B cell (primary cell): Measurements from ENCODE around the gene DBR1. TPM values are rescaled to one million over a fixed set of nuclear protein-coding genes. Genes with fewer than 3 reads are reported as not detected.
A peak's percentile ranks its signal among the peaks of the same experiment; 100 is the strongest.

Experiments used
- ATAC-seq: fragments of 200-7000 bp; cut with Tn5 transposase; one replicate; pipeline ENCODE4 v1.10.0; 2021; ENCODE audit warnings: low read depth, mild to moderate bottlenecking, moderate number of reproducible peaks, moderate library complexity
- CTCF ChIA-PET: fragments of 350-600 bp; sonication (Branson Sonifier 250); formaldehyde crosslinking; loops from one replicate; lab custom pipeline; 2021; ENCODE audit warnings: antibody characterized with exemption, inconsistent platforms; lab: Charles Lee
- POLR2A ChIA-PET: fragments of 350-600 bp; sonication (Branson Sonifier 250); formaldehyde crosslinking; loops from one replicate; lab custom pipeline; 2021; ENCODE audit warnings: antibody characterized with exemption; lab: Charles Lee
- DNase-seq: peaks from one replicate; pipeline ENCODE4 v3.0.0; 2013
- H2AFZ ChIP-seq: 2 replicates; pipeline ENCODE4 v1.6.1; 2012; ENCODE audit warnings: mild to moderate bottlenecking, low read depth, low read length; ENCODE audit not compliant: insufficient read depth, poor library complexity, severe bottlenecking
- H3K27ac ChIP-seq, 2 donors: 1 replicate in 1 of 2; 2 replicates in 1 of 2; pipeline ENCODE4 v1.5.1; 2012 to 2013; ENCODE audit warnings: low read length in 2 of 2, mild to moderate bottlenecking in 2 of 2, moderate library complexity in 1 of 2
- H3K27me3 ChIP-seq, 4 experiments: fragments of 200-600 bp in 1 of 4; sonication (generic) in 1 of 4; replicated peaks in 1 of 4; 1 replicate in 2 of 4; 2 replicates in 2 of 4; pipeline versions ENCODE4 v1.6.1 to v1.7.0; 2013 to 2016; ENCODE audit warnings: low read length in 3 of 4, mild to moderate bottlenecking in 2 of 4, mixed read lengths in 1 of 4, moderate library complexity in 1 of 4; ENCODE audit not compliant: insufficient read depth in 4 of 4, control insufficient read depth in 3 of 4; ENCODE audit errors: control extremely low read depth in 1 of 4
- H3K36me3 ChIP-seq, 2 experiments: replicated peaks in 1 of 2; 1 replicate in 1 of 2; 2 replicates in 1 of 2; pipeline versions ENCODE4 v1.6.1 to v1.7.1; 2013; ENCODE audit warnings: low read length in 1 of 2; ENCODE audit not compliant: insufficient read depth in 2 of 2, control insufficient read depth in 1 of 2; ENCODE audit errors: control extremely low read depth in 1 of 2, extremely low read depth in 1 of 2
- H3K4me1 ChIP-seq, 2 donors: fragments of 200-600 bp in 1 of 2; sonication (generic) in 1 of 2; 1 replicate in 1 of 2; 2 replicates in 1 of 2; pipeline versions ENCODE4 v1.5.1 to v1.6.1; 2013 to 2017; ENCODE audit warnings: low read length in 2 of 2; ENCODE audit not compliant: control insufficient read depth in 2 of 2, insufficient read depth in 2 of 2
- H3K4me2 ChIP-seq: replicated peaks from 2 replicates; pipeline ENCODE3; 2012; ENCODE audit warnings: mild to moderate bottlenecking, low read depth, low read length; ENCODE audit not compliant: poor library complexity, severe bottlenecking
- H3K4me3 ChIP-seq, 5 experiments: fragments of 200-600 bp in 1 of 5; sonication (generic) in 1 of 5; 1 replicate in 3 of 5; 2 replicates in 2 of 5; pipeline versions ENCODE4 v1.5.1 to v1.7.0; 2011 to 2016; ENCODE audit warnings: low read length in 4 of 5, mild to moderate bottlenecking in 4 of 5, low read depth in 2 of 5, control low read depth in 1 of 5, moderate library complexity in 1 of 5; ENCODE audit not compliant: insufficient read depth in 1 of 5; ENCODE audit errors: control extremely low read depth in 1 of 5, extremely low read depth in 1 of 5
- H3K79me2 ChIP-seq: fragments of 200-600 bp; sonication (generic); one replicate; pipeline ENCODE4 v1.6.0; 2016; ENCODE audit warnings: low read length; ENCODE audit not compliant: control insufficient read depth, insufficient read depth
- H3K9ac ChIP-seq: fragments of 200-600 bp; sonication (generic); 2 replicates; pipeline ENCODE4 v1.6.1; 2017; ENCODE audit warnings: mild to moderate bottlenecking, low read length, moderate library complexity
- H3K9me3 ChIP-seq, 3 donors: one replicate each; pipeline versions ENCODE4 v1.6.1 to v1.7.1; 2013; ENCODE audit warnings: low read length in 2 of 3; ENCODE audit not compliant: control insufficient read depth in 2 of 3, insufficient read depth in 1 of 3; ENCODE audit errors: control extremely low read depth in 1 of 3
- H4K20me1 ChIP-seq: 2 replicates; pipeline ENCODE4 v1.6.0; 2012; ENCODE audit warnings: mild to moderate bottlenecking, low read length; ENCODE audit not compliant: insufficient read depth, control insufficient read depth, poor library complexity, severe bottlenecking
- H3K27ac Mint-ChIP-seq: one replicate; pipeline ENCODE4 v1.8.0; 2021; ENCODE audit warnings: mixed read lengths
- H3K27me3 Mint-ChIP-seq: one replicate; pipeline ENCODE4 v1.8.0; 2021; ENCODE audit warnings: mixed read lengths
- H3K4me1 Mint-ChIP-seq: one replicate; pipeline ENCODE4 v1.8.0; 2021; ENCODE audit warnings: mixed read lengths
- H3K4me3 Mint-ChIP-seq: one replicate; pipeline ENCODE4 v1.8.0; 2021; ENCODE audit warnings: mixed read lengths
- H3K9me3 Mint-ChIP-seq: one replicate; pipeline ENCODE4 v1.8.0; 2022; ENCODE audit warnings: mixed read lengths; ENCODE audit not compliant: insufficient read depth
- EZH2 ChIP-seq: IDR thresholded peaks from 2 replicates; pipeline ENCODE4 v1.6.1; 2012; ENCODE audit warnings: borderline replicate concordance, low read depth, mild to moderate bottlenecking, moderate library complexity, low read length; ENCODE audit not compliant: insufficient read depth, poor library complexity, severe bottlenecking
- WGBS: methylation state at CpG from one replicate; pipeline ENCODE4 v1.1.5; 2013; ENCODE audit warnings: missing lambda C conversion rate; ENCODE audit not compliant: insufficient coverage; 5-methylcytosine and 5-hydroxymethylcytosine counted together
- intact Hi-C: fragments of 100-400 bp; cut with micrococcal nuclease; formaldehyde crosslinking; loops from one replicate; pipeline ENCODE4 v1.10.0; 2022
- polyA minus RNA-seq: library from RNA; depleted of rRNA, polyadenylated mRNA; stranded (reverse); fragments of >200 nt; gene quantifications from 2 replicates; pipeline ENCODE4 v1.2.3, GENCODE V29; 2012
- polyA plus RNA-seq: library from polyadenylated mRNA; depleted of rRNA; stranded (reverse); fragments of >200 nt; gene quantifications from 2 replicates; pipeline ENCODE4 v1.2.3, GENCODE V29; 2012
- total RNA-seq, 2 donors: library from RNA; stranded (reverse); fragments of 120-200 nt in 1 of 2; gene quantifications; 1 replicate in 1 of 2; 2 replicates in 1 of 2; pipeline versions ENCODE4 v1.2.3 to v1.2.4, GENCODE V29; 2013 to 2022
- TF ChIP-seq, protein P1 (sequence below): fragments of 200-600 bp; IDR thresholded peaks from one replicate; pipeline ENCODE4 v1.8.0; 2022; ENCODE audit warnings: antibody characterized with exemption, mild to moderate bottlenecking

DBR1 gene, protein sequence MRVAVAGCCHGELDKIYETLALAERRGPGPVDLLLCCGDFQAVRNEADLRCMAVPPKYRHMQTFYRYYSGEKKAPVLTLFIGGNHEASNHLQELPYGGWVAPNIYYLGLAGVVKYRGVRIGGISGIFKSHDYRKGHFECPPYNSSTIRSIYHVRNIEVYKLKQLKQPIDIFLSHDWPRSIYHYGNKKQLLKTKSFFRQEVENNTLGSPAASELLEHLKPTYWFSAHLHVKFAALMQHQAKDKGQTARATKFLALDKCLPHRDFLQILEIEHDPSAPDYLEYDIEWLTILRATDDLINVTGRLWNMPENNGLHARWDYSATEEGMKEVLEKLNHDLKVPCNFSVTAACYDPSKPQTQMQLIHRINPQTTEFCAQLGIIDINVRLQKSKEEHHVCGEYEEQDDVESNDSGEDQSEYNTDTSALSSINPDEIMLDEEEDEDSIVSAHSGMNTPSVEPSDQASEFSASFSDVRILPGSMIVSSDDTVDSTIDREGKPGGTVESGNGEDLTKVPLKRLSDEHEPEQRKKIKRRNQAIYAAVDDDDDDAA
- total RNA-seq = 22.6 and 27.6 TPM in 2 replicates
- 13.0 TPM for total RNA-seq (2013)
- 7.5 and 8.1 TPM in 2 replicates for polyA plus RNA-seq
- 6.7 and 7.3 TPM in 2 replicates for polyA minus RNA-seq

DNA sequence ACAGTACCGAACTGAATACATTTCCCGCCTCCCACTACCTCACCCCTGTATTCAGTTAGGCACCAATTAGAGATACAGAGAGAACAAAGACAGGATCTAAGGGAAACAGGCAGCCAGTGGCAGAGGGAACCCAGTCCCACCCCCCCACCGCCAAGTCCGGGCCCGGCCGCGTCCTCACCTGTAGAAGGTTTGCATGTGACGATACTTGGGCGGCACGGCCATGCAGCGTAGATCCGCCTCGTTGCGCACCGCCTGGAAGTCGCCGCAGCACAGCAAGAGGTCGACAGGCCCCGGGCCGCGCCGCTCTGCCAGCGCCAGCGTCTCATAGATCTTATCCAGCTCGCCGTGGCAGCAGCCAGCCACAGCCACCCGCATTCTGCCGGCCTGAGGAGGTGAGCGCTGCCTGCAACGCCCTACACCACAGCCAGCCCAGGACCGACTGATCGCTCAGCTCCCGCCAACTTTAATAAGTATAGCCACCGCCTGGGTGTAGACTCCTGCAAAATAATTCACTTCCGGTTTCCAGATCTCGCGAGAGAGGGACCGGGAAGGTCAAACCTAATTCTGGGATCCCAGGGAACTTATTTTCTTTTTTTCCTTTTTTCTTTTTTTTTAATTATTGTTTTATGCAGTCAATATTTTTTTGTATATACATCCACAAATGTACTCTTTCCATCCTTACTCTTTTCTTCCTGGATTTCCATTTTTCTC, at the start of gene DBR1:
TSS of gene DBR1 (minus strand) at position 501 of the 711 bp plus-strand sequence. CDS start at position 375, 126 bp downstream.
- Mint-ChIP-seq H3K27me3 (peaks cover 3% of the 10 kb centered on the region), H3K27ac (peak within 1 kb of the TSS; percentile 99), H3K4me1 (peaks cover 30% of the 10 kb centered on the region), H3K4me3 (peak within 1 kb of the TSS; percentile 100), H3K9me3 (no peaks in the 10 kb centered on the region)
- intact Hi-C loops = loop anchor here (1.0 to 5.0 kb wide), 2 partner anchors 13 to 1213 kb away; partner anchors contain the start of genes ARMC8 and COPB2
- H4K20me1 ChIP-seq = peaks cover 4% of the 10 kb centered on the region
- peak within 1 kb of the TSS; percentile 88 for H3K9ac ChIP-seq
- peaks cover 0 to 8% of the 10 kb centered on the region in 2 experiments for H3K36me3 ChIP-seq
- H3K79me2 ChIP-seq = peaks cover 19% of the 10 kb centered on the region
- peak within 1 kb of the TSS; percentile 78 for H3K4me2 ChIP-seq
- ATAC-seq (peak; percentile 93), DNase-seq (peak; percentile 88)
- no peak for TF ChIP-seq EZH2
- TF ChIP-seq, protein P1, sequence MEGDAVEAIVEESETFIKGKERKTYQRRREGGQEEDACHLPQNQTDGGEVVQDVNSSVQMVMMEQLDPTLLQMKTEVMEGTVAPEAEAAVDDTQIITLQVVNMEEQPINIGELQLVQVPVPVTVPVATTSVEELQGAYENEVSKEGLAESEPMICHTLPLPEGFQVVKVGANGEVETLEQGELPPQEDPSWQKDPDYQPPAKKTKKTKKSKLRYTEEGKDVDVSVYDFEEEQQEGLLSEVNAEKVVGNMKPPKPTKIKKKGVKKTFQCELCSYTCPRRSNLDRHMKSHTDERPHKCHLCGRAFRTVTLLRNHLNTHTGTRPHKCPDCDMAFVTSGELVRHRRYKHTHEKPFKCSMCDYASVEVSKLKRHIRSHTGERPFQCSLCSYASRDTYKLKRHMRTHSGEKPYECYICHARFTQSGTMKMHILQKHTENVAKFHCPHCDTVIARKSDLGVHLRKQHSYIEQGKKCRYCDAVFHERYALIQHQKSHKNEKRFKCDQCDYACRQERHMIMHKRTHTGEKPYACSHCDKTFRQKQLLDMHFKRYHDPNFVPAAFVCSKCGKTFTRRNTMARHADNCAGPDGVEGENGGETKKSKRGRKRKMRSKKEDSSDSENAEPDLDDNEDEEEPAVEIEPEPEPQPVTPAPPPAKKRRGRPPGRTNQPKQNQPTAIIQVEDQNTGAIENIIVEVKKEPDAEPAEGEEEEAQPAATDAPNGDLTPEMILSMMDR = no peak
- peak within 1 kb of the TSS; percentile 95 for H2AFZ ChIP-seq
- H3K27me3 ChIP-seq = no peaks in the 10 kb centered on the region
- H3K4me3 ChIP-seq = peak within 1 kb of the TSS; percentile 75 to 95 (median 81)
- H3K4me1 ChIP-seq = peaks cover 14 to 16% of the 10 kb centered on the region in 2 donors
- no peaks in the 10 kb centered on the region for H3K9me3 ChIP-seq
- WGBS = under 1% methylated on average over 31 of the region's 38 CpGs
- H3K27ac ChIP-seq = peak within 1 kb of the TSS; percentile 77
- ChIA-PET POLR2A (interaction anchor here (0.7 to 1.9 kb wide), 3 partner anchors 11 to 17 kb away, joined by 4 to 19 read pairs (median 5); partner anchors contain the start of gene ARMC8), CTCF (interaction anchor here (1.0 to 1.8 kb wide), 6 partner anchors 11 to 741 kb away, joined by 3 to 4 read pairs (median 4); partner anchors contain the start of genes ARMC8 and DZIP1L)
